Renal cortex interstitium (tissue), 11 donors: ENCODE measurements around the gene STAG1. TPM values are rescaled to one million over a fixed set of nuclear protein-coding genes. Genes with fewer than 3 reads are reported as not detected.
A peak's percentile ranks its signal among the peaks of the same experiment; 100 is the strongest.
"Not testable (repeated sequence)": the region's sequence is repeated elsewhere in the genome, so short reads cannot be mapped to it uniquely, and the experiment has no call there.

Experiments used
- DNase-seq, 11 donors: peaks; one replicate each; pipeline ENCODE4 v3.0.0-alpha.2; 2013; ENCODE audit warnings: low read depth in 9 of 11, low spot score in 4 of 11; ENCODE audit errors: extremely low read depth in 1 of 11
- polyA plus RNA-seq, 3 donors: library from polyadenylated mRNA; unstranded; fragments of 120-200 nt; gene quantifications; one replicate each; pipeline ENCODE4 v1.2.1, GENCODE V29; 2013; ENCODE audit not compliant: insufficient read length in 3 of 3

STAG1 gene
- polyA plus RNA-seq, 3 donors, result 47.7 to 52.6 (median 49.6) TPM

DNA sequence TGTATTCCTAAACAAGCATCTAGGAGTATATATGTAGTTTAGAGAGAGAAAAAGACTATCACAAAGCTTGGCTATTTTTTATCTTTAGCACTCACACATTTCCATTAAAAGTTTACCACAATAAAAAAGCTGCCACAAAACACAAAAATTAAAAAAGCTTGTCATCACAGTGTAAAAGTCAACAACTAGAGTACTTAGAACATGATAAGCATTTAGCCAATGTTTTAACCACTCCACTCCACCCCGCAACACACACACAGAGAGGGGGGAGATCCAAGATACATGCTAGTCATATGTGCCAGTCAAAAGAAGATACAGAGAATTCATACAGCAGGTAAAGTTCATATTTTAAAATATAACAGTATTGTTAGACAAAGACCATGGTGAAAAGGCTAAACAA lies 79.7 kb downstream of the STAG1 start:
- DNase-seq, result no peak

DNA sequence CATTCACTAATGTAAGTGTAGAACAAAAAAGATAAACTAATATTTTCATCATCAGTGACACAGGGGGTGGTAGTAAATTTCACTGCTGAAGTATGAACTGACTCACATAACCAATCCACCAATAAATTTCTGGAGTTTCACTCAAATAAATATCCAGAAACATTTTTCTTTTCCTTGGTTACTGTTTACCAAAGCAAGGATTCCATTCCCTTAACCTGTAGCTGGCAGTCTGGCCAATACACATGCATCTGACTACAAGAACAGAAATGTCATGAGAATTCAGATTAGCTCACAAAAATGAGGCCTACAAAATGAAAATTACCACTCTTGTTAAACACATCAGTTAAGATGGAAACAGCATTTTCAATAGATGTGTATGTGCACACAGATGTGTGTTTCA lies 80.3 kb downstream of the STAG1 start:
- DNase-seq, result no peak

DNA sequence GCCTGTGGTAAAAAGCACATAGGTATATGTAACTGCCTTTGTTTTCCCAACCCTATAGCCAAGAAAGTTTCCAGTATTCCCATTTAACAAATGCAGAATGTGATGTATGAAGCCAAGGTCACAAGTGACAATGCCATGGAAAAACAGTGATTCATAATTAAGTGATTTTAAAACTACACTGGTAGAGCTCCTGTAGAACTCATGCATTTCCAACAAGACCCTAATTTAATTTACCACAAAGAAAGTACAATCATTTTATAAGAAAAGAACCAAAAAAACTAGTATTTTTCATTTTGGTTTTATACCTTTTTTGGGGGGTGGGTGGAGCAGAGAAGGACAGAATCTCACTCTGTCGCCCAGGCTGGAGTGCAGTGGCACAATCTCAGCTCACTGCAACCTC lies 82.0 kb downstream of the STAG1 start:
- no peak for DNase-seq

DNA sequence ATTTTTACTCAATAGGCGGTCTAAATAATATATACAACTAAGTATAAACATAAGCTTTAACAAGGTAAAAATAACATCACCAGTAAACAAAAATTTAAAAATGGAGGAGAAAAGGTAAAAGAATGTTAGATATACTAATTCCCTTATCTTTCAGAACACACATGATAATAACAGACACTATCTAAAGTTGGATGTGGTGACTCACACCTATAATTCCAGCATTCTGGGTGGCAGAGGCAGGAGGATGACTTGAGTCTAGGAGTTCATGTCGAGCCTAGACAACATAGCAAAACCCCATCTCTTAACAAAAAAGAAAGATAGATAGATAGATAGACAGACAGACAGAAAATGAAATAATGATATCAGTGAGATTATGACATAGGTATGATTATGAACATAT lies 85.1 kb downstream of the STAG1 start:
- no peak for DNase-seq

DNA sequence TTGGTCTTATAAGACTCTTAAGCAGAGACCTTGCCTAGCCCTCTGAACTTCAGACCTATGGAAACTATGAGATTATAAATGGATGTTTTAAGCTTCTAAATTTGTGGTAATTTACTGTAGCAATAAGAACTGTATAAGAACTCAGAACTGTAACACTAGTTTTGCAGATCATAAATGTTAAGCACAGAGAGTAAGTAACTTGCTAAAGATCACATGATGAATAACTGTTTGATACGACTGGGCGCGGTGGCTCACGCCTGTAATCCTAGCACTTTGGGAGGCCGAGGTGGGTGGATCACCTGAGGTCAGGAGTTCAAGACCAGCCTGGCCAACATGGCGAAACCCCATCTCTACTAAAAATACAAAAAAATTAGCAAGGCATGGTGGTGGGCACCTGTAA lies 85.9 kb downstream of the STAG1 start:
- DNase-seq, result not testable (repeated sequence)

GRCh38 chr3:136664771-136665170 lies 87.4 kb downstream of the STAG1 start:
- no peak for DNase-seq

DNA sequence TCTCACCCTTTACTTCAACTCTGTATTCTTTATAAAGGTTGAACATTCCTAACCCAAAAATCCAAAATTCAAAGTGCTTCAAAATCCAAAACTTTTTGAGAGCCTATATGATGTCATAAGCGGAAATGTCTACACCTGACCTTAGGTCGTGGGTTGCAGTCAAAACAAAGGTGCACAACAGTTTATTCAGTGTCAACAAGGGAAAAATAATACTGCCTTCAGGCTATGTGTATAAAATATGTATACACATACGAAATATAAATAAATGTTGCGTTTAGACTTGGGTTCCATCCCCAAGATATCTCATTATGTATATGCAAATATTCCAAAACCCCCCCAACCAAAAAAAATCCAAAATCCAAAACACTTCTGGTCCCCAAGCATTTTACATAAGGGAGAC lies 90.9 kb downstream of the STAG1 start:
- DNase-seq, result no peak

DNA sequence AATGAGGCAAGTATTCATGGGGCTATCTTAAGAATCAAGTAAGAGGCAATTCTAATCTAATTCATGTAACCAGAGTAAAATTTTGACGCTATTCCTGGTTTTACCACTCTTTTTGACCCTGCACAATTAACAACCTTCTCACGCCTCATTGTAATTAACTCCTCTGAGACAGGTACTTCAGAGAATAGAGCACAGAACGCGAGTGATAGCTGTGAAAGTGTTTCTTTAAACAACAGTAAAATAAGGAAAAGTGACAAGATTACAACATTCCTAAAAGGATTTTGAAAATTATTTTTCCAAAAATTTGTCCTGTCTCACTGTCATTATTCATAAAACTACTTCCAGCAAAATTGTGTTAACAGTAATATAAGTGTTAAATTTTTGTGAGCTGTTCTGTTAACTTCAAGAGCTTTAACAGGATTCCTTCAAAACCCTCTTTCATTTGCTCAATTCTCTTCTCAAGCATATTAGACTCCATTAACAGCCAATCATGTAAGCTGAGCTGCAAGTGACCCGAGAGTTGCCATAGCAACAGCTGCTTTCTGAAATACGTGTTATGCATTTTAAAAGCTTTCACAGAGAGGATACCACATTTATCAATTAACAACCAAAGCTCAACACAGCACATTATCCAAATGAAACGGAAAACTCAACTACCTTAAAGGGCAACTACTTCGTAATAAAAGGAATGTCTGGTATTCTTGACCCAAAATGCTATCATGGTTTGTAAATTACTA lies 93.1 kb downstream of the STAG1 start:
- peak; percentile 22 to 66 (median 45) for DNase-seq

GRCh38 chr3:136657526-136657925 lies 94.7 kb downstream of the STAG1 start:
- DNase-seq, result no peak

DNA sequence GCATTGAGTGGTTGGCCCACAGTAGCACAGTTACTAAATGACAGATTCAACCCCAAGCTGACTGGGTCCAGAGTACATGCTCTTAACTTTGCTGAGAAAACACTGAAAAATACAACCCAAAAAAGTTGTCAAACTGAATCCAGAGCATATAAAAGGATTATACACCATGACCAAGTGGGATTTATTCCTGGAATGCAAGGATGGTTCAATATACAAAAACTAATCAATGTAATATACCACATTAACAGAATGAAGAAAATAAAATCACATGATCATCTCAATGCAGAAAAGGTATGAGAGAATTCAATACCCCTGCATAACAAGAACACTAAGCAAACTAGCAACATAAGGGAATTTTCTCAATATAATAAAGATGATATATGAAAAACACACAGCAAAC lies 98.5 kb downstream of the STAG1 start:
- no peak for DNase-seq

DNA sequence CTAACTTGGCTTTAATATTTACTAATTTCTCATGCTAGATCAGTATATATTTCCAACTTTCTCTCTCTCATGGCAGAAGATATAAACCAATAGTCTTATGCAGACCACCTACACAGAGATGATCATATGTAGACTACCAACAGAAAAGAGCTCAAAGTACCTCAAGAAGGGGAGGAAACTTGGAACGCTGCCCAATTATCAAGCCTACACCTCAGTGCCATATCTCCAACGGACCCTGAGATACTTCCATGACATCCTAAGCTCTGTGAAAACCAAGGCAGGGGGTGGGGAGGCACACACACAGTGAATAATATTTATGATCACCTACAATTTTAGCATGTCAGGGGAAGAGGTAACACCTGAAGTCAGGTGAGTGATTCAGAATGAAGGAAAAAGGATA lies 100.6 kb downstream of the STAG1 start:
- no peak for DNase-seq

GRCh38 chr3:136650461-136650860 lies 101.7 kb downstream of the STAG1 start:
- DNase-seq, result no peak

GRCh38 chr3:136645915-136646314 lies 106.3 kb downstream of the STAG1 start:
- no peak for DNase-seq

DNA sequence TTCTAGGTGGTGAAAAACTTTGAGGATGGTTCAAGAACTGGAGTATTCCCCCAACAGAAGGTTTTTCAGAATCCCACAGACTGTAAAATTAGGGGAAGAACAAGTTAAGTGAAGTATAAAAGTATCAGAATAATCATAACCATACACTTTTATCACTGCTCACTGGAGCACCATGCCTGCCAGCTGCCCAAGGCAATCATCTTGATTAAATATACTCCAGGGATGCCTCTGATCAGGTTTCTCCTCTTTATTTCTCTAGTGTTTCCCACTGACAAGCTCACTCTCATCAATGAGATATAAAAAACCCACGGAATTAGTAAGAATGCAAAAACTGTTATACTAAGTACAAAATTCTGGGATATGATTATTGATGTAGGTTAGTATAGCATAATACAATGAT lies 108.0 kb downstream of the STAG1 start:
- no peak for DNase-seq

GRCh38 chr3:136643380-136643779 lies 108.8 kb downstream of the STAG1 start:
- not testable (repeated sequence) for DNase-seq

DNA sequence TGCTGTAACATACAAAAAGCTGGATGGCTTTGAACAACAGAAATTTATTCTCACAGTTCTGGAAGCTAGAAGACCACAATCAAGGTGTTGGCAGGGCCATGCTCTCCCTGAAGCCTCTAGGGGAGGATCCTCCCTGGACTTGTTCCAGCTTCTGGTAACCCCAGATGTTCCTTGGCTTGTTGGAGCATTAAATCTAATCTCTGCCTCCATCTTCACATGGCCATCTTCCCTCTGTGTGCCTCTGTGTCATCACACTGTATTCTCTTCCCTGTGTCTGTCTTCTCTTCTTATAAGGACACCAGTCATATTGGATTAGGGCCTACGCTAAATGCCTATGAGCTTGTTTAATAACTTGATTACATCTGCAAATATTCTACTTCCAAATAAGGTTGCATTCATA lies 109.5 kb downstream of the STAG1 start:
- DNase-seq, result no peak

GRCh38 chr3:136639069-136639468 lies 113.1 kb downstream of the STAG1 start:
- DNase-seq, result no peak

GRCh38 chr3:136637176-136637575 lies 115.0 kb downstream of the STAG1 start:
- no peak for DNase-seq

DNA sequence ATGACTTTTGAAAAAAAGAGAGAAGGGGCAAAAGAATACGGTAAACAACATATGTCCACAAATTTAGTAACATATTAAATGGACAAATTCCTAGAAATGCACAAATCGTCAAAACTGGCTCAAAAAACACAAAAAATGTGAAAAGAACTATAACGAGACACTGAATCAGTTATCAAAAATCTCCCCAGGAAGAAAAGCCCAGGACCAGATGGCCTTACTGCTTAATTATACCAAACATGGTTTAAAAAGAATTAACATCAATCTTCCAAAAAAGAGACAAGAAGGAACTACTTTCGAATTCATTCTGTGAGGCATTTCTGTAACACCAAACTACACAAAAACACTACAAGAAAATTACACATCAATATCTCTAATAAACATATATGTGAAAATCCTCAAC lies 117.4 kb downstream of the STAG1 start:
- DNase-seq, result no peak

GRCh38 chr3:136632625-136633081 lies 119.5 kb downstream of the STAG1 start:
- DNase-seq, result no peak

DNA sequence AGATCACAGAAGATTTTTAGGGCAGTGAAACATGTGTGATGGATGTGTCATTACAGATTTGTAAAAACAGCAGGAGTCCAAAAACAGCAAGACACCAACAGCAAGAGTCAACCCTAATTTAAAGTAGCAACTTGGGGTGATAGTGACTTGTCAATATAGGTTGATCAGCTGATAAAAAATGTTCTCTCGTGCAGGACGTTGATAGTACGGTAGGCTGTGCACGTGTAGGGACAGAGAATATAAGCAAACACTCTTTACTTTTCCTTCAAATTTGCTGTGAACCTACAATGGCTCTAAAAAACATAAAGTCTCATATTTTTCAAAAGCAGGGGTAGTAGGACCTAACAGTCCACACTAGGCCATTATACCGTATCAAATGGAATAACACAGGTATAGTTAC lies 120.8 kb downstream of the STAG1 start:
- no peak for DNase-seq
